Measurements from ENCODE around the gene TSPAN33. TPM values are rescaled to one million over a fixed set of nuclear protein-coding genes. Genes with fewer than 3 reads are reported as not detected.

The TSPAN33 gene
- total RNA-seq, 1 experiment from 2014 or later: 1.7 TPM

GRCh38 chr7:129167817-129168216, 23.3 kb downstream of the TSPAN33 start:
- Mint-ChIP-seq H3K27me3 (ENCODE audit: insufficient read depth, unreplicated experiment) (no peaks in the 10 kb centered on the region), H3K36me3 (ENCODE audit: insufficient read depth, unreplicated experiment) (no peaks in the 10 kb centered on the region), H3K4me1 (ENCODE audit: insufficient read depth, unreplicated experiment) (no peaks in the 10 kb centered on the region), H3K27ac (ENCODE audit: low read depth, unreplicated experiment) (no peak overlapping the region), H3K4me3 (ENCODE audit: unreplicated experiment) (no peak overlapping the region), H3K9me3 (ENCODE audit: unreplicated experiment) (no peaks in the 10 kb centered on the region)
- ChIA-PET CTCF (interaction anchor here (0.8 to 8.0 kb wide), 4 partner anchors 11 to 50 kb away, joined by 3 to 72 read pairs (median 3); no protein-coding TSS in a partner anchor), POLR2A (interaction anchor here (0.5 kb wide), 1 partner anchor 64 kb away, joined by 3 read pairs; no protein-coding TSS in a partner anchor)
- TF ChIP-seq, protein P1, sequence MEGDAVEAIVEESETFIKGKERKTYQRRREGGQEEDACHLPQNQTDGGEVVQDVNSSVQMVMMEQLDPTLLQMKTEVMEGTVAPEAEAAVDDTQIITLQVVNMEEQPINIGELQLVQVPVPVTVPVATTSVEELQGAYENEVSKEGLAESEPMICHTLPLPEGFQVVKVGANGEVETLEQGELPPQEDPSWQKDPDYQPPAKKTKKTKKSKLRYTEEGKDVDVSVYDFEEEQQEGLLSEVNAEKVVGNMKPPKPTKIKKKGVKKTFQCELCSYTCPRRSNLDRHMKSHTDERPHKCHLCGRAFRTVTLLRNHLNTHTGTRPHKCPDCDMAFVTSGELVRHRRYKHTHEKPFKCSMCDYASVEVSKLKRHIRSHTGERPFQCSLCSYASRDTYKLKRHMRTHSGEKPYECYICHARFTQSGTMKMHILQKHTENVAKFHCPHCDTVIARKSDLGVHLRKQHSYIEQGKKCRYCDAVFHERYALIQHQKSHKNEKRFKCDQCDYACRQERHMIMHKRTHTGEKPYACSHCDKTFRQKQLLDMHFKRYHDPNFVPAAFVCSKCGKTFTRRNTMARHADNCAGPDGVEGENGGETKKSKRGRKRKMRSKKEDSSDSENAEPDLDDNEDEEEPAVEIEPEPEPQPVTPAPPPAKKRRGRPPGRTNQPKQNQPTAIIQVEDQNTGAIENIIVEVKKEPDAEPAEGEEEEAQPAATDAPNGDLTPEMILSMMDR (IDR thresholded peaks at IDR 0.05; ENCODE audit: unreplicated experiment): no peak
- intact Hi-C loops (cut with micrococcal nuclease): no loop called here
- BruUV-seq (replicated peaks): no TSS peak
- no peak for DNase-seq (ENCODE audit: unreplicated experiment)

DNA sequence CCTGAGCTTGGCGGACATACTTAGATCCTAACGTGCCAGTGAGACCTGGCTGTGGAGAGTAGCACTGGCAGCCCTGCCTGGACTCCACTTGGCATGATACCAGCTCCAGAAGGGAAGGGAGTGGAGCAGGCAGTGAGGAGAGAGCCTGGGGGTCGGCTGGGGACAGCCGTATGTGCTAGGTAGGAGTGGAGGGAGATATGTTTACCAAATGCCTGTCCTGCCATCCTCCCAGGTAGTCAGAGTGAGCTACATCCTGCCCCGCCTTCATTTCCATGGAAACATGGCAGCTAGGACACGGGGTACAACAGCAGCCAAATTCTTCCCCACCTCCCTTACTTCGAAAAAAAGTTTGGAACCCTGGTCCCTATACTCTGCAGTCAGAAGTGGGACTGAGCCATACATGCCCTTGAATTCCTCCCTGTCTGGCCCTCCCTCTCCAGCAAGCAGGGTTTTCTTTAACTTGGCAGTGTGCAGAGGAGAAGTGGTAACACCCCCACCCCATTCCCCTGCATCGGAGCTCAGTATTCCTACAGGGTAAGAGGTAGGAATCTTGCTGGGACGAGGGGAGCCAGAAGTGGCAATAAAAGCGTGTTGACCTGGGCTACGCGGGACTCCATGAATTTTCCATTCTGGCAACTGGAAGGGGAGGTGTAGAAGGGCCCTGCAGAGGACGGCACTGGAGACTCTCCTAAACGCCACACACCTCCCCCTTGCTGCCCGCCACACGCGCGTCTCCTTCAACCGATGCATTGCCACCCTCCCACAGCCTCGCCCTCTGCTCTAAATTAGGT, 23.9 kb downstream of the TSPAN33 start:
- no peaks in the 10 kb centered on the region for H3K4me1 Mint-ChIP-seq (ENCODE audit: insufficient read depth, unreplicated experiment)
- H3K4me3 Mint-ChIP-seq (ENCODE audit: unreplicated experiment): no peak overlapping the region
- no peak for DNase-seq (ENCODE audit: unreplicated experiment)
- H3K9me3 Mint-ChIP-seq (ENCODE audit: unreplicated experiment): no peaks in the 10 kb centered on the region
- intact Hi-C loops (cut with micrococcal nuclease): no loop called here
- no TSS peak for BruUV-seq (replicated peaks)
- no peak overlapping the region for H3K27ac Mint-ChIP-seq (ENCODE audit: low read depth, unreplicated experiment)
- no peaks in the 10 kb centered on the region for H3K27me3 Mint-ChIP-seq (ENCODE audit: insufficient read depth, unreplicated experiment)
- H3K36me3 Mint-ChIP-seq (ENCODE audit: insufficient read depth, unreplicated experiment): no peaks in the 10 kb centered on the region
- TF ChIP-seq, protein P1 (IDR thresholded peaks at IDR 0.05; ENCODE audit: unreplicated experiment): no peak
- CTCF ChIA-PET: interaction anchor here (0.9 to 8.0 kb wide), 3 partner anchors 12 to 50 kb away, joined by 3 to 72 read pairs (median 3); no protein-coding TSS in a partner anchor
- POLR2A ChIA-PET: interaction anchor here (0.5 to 1.3 kb wide), 2 partner anchors 26 to 63 kb away, joined by 3 read pairs; no protein-coding TSS in a partner anchor

DNA sequence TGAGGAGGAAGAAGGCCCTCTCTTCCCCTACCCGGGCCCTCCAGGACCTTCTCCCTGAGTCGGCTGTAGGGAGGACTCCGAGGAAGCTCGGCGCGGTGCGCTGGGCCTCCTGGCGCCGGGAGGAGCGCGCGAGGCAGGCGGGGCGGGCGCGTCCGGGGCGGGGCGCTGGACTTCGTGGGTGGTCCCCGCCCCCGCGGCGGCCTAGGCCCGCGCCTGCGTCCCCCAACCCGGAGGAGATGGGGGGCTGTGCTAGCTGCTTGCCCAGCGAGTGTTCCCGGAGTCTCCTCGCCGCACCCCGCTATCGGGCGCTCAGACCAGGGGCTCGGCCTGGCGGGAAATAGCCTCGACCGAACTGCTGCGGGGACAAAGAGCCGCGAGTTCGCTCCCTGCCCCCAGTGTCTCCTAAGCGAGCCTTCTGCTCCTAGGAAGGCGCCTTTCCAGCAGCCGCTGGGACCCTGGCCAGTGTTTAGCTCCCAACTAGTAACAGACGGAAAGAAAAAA, 24.7 kb downstream of the TSPAN33 start:
- TF ChIP-seq, protein P1 (IDR thresholded peaks at IDR 0.05; ENCODE audit: unreplicated experiment): no peak
- Mint-ChIP-seq H3K27me3 (ENCODE audit: insufficient read depth, unreplicated experiment) (no peaks in the 10 kb centered on the region), H3K4me1 (ENCODE audit: insufficient read depth, unreplicated experiment) (no peaks in the 10 kb centered on the region), H3K9me3 (ENCODE audit: unreplicated experiment) (no peaks in the 10 kb centered on the region), H3K27ac (ENCODE audit: low read depth, unreplicated experiment) (no peak overlapping the region), H3K4me3 (ENCODE audit: unreplicated experiment) (no peak overlapping the region), H3K36me3 (ENCODE audit: insufficient read depth, unreplicated experiment) (no peaks in the 10 kb centered on the region)
- no TSS peak for BruUV-seq (replicated peaks)
- POLR2A ChIA-PET: interaction anchor here (1.3 kb wide), 1 partner anchor 25 kb away, joined by 3 read pairs; no protein-coding TSS in a partner anchor
- intact Hi-C loops (cut with micrococcal nuclease): no loop called here
- DNase-seq (ENCODE audit: unreplicated experiment): no peak
- CTCF ChIA-PET: interaction anchor here (8.0 kb wide), 1 partner anchor 41 kb away, joined by 72 read pairs; no protein-coding TSS in a partner anchor

- Mint-ChIP-seq H3K27ac (ENCODE audit: low read depth, unreplicated experiment) (no peak overlapping the region), H3K27me3 (ENCODE audit: insufficient read depth, unreplicated experiment) (no peaks in the 10 kb centered on the region), H3K36me3 (ENCODE audit: insufficient read depth, unreplicated experiment) (no peaks in the 10 kb centered on the region), H3K4me1 (ENCODE audit: insufficient read depth, unreplicated experiment) (no peaks in the 10 kb centered on the region), H3K4me3 (ENCODE audit: unreplicated experiment) (no peak overlapping the region), H3K9me3 (ENCODE audit: unreplicated experiment) (no peaks in the 10 kb centered on the region)
- no peak for DNase-seq (ENCODE audit: unreplicated experiment)
- BruUV-seq (replicated peaks): no TSS peak
- intact Hi-C loops (cut with micrococcal nuclease): no loop called here
- ChIA-PET CTCF (interaction anchor here (8.0 kb wide), 1 partner anchor 41 kb away, joined by 72 read pairs; no protein-coding TSS in a partner anchor), POLR2A (interaction anchor here (1.3 kb wide), 1 partner anchor 24 kb away, joined by 3 read pairs; no protein-coding TSS in a partner anchor)
- TF ChIP-seq, protein P1 (IDR thresholded peaks at IDR 0.05; ENCODE audit: unreplicated experiment): no peak
Measured at GRCh38 chr7:129169686-129170440, 25.4 kb downstream of the TSPAN33 start.

All from MCF 10A (cell line).